WTC11 (cell line): ENCODE results near the gene MBIP. TPM values are rescaled to one million over a fixed set of nuclear protein-coding genes. Genes with fewer than 3 reads are reported as not detected.

Experiments
- ATAC-seq: fragments of 200-7000 bp; cut with Tn5 transposase; 2 replicates; pipeline ENCODE4 v1.10.0; 2021; ENCODE audit warnings: mild to moderate bottlenecking, moderate library complexity
- CTCF ChIA-PET: fragments of 300-600 bp; sonication (Branson Sonifier 250); formaldehyde crosslinking; loops from one replicate; lab custom pipeline; 2021; ENCODE audit warnings: antibody characterized with exemption; lab: Charles Lee
- POLR2A ChIA-PET: fragments of 350-600 bp; sonication (Branson Sonifier 250); formaldehyde crosslinking; loops from one replicate; lab custom pipeline; 2021; ENCODE audit warnings: antibody characterized with exemption; lab: Charles Lee
- DNase-seq: peaks from one replicate; pipeline ENCODE4 v3.0.0; 2021; ENCODE audit warnings: low spot score
- H3K27ac Mint-ChIP-seq: 2 replicates; pipeline ENCODE4 v1.8.0; 2021; ENCODE audit warnings: mixed read lengths
- H3K27me3 Mint-ChIP-seq: 2 replicates; pipeline ENCODE4 v1.8.0; 2021; ENCODE audit warnings: low read depth, mild to moderate bottlenecking, moderate library complexity, mixed read lengths
- H3K36me3 Mint-ChIP-seq: 2 replicates; pipeline ENCODE4 v1.8.0; 2021; ENCODE audit warnings: mixed read lengths
- H3K4me1 Mint-ChIP-seq: 2 replicates; pipeline ENCODE4 v1.8.0; 2022; ENCODE audit warnings: mixed read lengths
- H3K4me3 Mint-ChIP-seq: 2 replicates; pipeline ENCODE4 v1.8.0; 2021; ENCODE audit warnings: mild to moderate bottlenecking, moderate library complexity, mixed read lengths
- H3K9me3 Mint-ChIP-seq: 2 replicates; pipeline ENCODE4 v1.8.0; 2021; ENCODE audit warnings: mixed read lengths
- CBFB ChIP-seq: sonication (generic); formaldehyde crosslinking; IDR thresholded peaks from 2 replicates; pipeline ENCODE4 v1.8.1; 2022; ENCODE audit warnings: mild to moderate bottlenecking, low read depth, missing genetic modification reagents
- ESRRA ChIP-seq: sonication (generic); formaldehyde crosslinking; IDR thresholded peaks from 2 replicates; pipeline ENCODE4 v1.8.1; 2022; ENCODE audit warnings: mild to moderate bottlenecking, missing genetic modification reagents, borderline replicate concordance
- ETV6 ChIP-seq: sonication (generic); formaldehyde crosslinking; IDR thresholded peaks from 2 replicates; pipeline ENCODE4 v1.8.1; 2022; ENCODE audit warnings: mild to moderate bottlenecking, missing genetic modification reagents
- RELA ChIP-seq: sonication (generic); formaldehyde crosslinking; IDR thresholded peaks from 2 replicates; pipeline ENCODE4 v1.8.1; 2022; ENCODE audit warnings: missing genetic modification reagents, mild to moderate bottlenecking, borderline replicate concordance
- ZBTB21 ChIP-seq: sonication (generic); formaldehyde crosslinking; IDR thresholded peaks from 2 replicates; pipeline ENCODE4 v1.8.1; 2023; ENCODE audit warnings: mild to moderate bottlenecking, missing genetic modification reagents, borderline replicate concordance
- ZNF317 ChIP-seq: sonication (generic); formaldehyde crosslinking; IDR thresholded peaks from 2 replicates; pipeline ENCODE4 v1.8.1; 2023; ENCODE audit warnings: low read depth, mild to moderate bottlenecking, moderate library complexity, missing genetic modification reagents, borderline replicate concordance
- ZNF416 ChIP-seq: fragments of 250-450 bp; sonication (Bioruptor Pico); IDR thresholded peaks from 2 replicates; pipeline ENCODE4 v1.9.0; 2021; ENCODE audit warnings: mild to moderate bottlenecking, inconsistent platforms
- total RNA-seq: library from RNA; stranded (reverse); gene quantifications from 3 replicates; pipeline ENCODE4 v1.2.3, GENCODE V29; 2021
- TF ChIP-seq, protein P1 (sequence below): sonication (generic); formaldehyde crosslinking; IDR thresholded peaks from 2 replicates; pipeline ENCODE4 v1.8.1; 2022; ENCODE audit warnings: missing genetic modification reagents, borderline replicate concordance
- TF ChIP-seq, protein P2 (sequence below): sonication (generic); formaldehyde crosslinking; IDR thresholded peaks from 2 replicates; pipeline ENCODE4 v1.8.0; 2022; ENCODE audit warnings: mild to moderate bottlenecking, missing genetic modification reagents
- TF ChIP-seq, protein P3 (sequence below): sonication (generic); formaldehyde crosslinking; IDR thresholded peaks from 2 replicates; pipeline ENCODE4 v1.8.1; 2023; ENCODE audit warnings: mild to moderate bottlenecking, missing genetic modification reagents, moderate library complexity
- TF ChIP-seq, protein P4 (sequence below): sonication (generic); formaldehyde crosslinking; IDR thresholded peaks from 2 replicates; pipeline ENCODE4 v1.8.1; 2023; ENCODE audit warnings: mild to moderate bottlenecking, moderate library complexity, missing genetic modification reagents
- TF ChIP-seq, protein P5 (sequence below): fragments of 250-450 bp; sonication (Bioruptor Pico); IDR thresholded peaks from 2 replicates; pipeline ENCODE4 v1.9.0; 2021; ENCODE audit warnings: mild to moderate bottlenecking
- TF ChIP-seq, protein P6 (sequence below): fragments of 200-600 bp; IDR thresholded peaks from 2 replicates; pipeline ENCODE4 v1.8.0; 2022; ENCODE audit warnings: antibody characterized with exemption
- TF ChIP-seq, protein P7 (sequence below): sonication (generic); formaldehyde crosslinking; IDR thresholded peaks from 2 replicates; pipeline ENCODE4 v1.8.0; 2023; ENCODE audit warnings: mild to moderate bottlenecking, missing genetic modification reagents

Gene MBIP
- total RNA-seq, 1 experiment from 2014 or later = 18.4 TPM

DNA sequence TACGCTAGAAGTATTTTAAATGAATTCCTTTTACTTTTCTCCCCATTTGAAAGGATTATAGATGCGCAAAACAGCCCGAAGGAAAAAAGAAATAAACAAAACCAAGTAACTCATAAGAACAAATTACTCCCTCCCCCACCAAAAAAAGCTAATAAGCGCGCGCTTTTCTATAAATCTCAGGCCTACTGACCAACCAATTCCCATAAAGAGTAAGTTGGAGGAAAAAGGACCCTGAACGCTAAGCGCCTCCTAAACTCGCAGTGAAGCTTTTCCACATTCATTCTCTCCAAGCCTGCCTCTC, 588 bp downstream of the MBIP start (continued):
- TF ChIP-seq, protein P1, sequence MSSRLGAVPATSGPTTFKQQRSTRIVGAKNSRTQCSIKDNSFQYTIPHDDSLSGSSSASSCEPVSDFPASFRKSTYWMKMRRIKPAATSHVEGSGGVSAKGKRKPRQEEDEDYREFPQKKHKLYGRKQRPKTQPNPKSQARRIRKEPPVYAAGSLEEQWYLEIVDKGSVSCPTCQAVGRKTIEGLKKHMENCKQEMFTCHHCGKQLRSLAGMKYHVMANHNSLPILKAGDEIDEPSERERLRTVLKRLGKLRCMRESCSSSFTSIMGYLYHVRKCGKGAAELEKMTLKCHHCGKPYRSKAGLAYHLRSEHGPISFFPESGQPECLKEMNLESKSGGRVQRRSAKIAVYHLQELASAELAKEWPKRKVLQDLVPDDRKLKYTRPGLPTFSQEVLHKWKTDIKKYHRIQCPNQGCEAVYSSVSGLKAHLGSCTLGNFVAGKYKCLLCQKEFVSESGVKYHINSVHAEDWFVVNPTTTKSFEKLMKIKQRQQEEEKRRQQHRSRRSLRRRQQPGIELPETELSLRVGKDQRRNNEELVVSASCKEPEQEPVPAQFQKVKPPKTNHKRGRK (CRISPR knock-in tag) = no peak
- TF ChIP-seq RELA (CRISPR knock-in tag) (no peak), ZBTB21 (no peak)
- TF ChIP-seq, protein P2, sequence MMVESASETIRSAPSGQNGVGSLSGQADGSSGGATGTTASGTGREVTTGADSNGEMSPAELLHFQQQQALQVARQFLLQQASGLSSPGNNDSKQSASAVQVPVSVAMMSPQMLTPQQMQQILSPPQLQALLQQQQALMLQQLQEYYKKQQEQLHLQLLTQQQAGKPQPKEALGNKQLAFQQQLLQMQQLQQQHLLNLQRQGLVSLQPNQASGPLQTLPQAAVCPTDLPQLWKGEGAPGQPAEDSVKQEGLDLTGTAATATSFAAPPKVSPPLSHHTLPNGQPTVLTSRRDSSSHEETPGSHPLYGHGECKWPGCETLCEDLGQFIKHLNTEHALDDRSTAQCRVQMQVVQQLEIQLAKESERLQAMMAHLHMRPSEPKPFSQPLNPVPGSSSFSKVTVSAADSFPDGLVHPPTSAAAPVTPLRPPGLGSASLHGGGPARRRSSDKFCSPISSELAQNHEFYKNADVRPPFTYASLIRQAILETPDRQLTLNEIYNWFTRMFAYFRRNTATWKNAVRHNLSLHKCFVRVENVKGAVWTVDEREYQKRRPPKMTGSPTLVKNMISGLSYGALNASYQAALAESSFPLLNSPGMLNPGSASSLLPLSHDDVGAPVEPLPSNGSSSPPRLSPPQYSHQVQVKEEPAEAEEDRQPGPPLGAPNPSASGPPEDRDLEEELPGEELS (CRISPR knock-in tag) = no peak
- TF ChIP-seq, protein P3, sequence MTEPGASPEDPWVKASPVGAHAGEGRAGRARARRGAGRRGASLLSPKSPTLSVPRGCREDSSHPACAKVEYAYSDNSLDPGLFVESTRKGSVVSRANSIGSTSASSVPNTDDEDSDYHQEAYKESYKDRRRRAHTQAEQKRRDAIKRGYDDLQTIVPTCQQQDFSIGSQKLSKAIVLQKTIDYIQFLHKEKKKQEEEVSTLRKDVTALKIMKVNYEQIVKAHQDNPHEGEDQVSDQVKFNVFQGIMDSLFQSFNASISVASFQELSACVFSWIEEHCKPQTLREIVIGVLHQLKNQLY (CRISPR knock-in tag) = no peak

DNA sequence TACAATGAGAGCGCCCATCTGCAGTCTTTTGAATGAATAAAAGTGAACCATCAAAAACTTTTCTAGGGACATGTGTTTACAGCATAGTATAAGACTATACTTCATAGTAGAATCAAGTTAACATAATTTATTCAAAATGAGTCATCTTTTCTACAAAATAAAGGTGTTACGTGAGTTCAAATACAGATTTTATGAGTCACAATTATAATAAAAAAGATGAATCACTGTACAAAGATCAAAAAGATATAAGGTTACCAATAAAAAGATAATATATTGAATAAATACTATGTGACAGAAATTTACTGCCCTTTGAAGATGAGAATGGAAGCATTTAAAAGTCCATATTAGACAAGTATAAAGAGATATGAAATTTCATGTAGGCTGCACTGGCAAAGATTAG, 2.8 kb downstream of the MBIP start:
- peaks cover 40% of the 10 kb centered on the region for H3K4me1 Mint-ChIP-seq
- ChIA-PET CTCF (no interaction called here), POLR2A (no interaction called here)
- peaks cover 8% of the 10 kb centered on the region for H3K27me3 Mint-ChIP-seq
- DNase-seq = no peak
- TF ChIP-seq, protein P3 (CRISPR knock-in tag) = no peak
- TF ChIP-seq, protein P4, sequence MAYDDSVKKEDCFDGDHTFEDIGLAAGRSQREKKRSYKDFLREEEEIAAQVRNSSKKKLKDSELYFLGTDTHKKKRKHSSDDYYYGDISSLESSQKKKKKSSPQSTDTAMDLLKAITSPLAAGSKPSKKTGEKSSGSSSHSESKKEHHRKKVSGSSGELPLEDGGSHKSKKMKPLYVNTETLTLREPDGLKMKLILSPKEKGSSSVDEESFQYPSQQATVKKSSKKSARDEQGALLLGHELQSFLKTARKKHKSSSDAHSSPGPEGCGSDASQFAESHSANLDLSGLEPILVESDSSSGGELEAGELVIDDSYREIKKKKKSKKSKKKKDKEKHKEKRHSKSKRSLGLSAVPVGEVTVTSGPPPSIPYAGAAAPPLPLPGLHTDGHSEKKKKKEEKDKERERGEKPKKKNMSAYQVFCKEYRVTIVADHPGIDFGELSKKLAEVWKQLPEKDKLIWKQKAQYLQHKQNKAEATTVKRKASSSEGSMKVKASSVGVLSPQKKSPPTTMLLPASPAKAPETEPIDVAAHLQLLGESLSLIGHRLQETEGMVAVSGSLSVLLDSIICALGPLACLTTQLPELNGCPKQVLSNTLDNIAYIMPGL = no peak
- TF ChIP-seq, protein P5, sequence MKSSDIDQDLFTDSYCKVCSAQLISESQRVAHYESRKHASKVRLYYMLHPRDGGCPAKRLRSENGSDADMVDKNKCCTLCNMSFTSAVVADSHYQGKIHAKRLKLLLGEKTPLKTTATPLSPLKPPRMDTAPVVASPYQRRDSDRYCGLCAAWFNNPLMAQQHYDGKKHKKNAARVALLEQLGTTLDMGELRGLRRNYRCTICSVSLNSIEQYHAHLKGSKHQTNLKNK (CRISPR knock-in tag) = no peak
- no peak for TF ChIP-seq CBFB (CRISPR knock-in tag)
- TF ChIP-seq ETV6 (CRISPR knock-in tag) = no peak
- TF ChIP-seq, protein P6, sequence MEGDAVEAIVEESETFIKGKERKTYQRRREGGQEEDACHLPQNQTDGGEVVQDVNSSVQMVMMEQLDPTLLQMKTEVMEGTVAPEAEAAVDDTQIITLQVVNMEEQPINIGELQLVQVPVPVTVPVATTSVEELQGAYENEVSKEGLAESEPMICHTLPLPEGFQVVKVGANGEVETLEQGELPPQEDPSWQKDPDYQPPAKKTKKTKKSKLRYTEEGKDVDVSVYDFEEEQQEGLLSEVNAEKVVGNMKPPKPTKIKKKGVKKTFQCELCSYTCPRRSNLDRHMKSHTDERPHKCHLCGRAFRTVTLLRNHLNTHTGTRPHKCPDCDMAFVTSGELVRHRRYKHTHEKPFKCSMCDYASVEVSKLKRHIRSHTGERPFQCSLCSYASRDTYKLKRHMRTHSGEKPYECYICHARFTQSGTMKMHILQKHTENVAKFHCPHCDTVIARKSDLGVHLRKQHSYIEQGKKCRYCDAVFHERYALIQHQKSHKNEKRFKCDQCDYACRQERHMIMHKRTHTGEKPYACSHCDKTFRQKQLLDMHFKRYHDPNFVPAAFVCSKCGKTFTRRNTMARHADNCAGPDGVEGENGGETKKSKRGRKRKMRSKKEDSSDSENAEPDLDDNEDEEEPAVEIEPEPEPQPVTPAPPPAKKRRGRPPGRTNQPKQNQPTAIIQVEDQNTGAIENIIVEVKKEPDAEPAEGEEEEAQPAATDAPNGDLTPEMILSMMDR = no peak
- TF ChIP-seq ESRRA (CRISPR knock-in tag) = no peak
- TF ChIP-seq ZNF317 (CRISPR knock-in tag) = no peak
- no peak for TF ChIP-seq ZNF416 (CRISPR knock-in tag)
- TF ChIP-seq, protein P7, sequence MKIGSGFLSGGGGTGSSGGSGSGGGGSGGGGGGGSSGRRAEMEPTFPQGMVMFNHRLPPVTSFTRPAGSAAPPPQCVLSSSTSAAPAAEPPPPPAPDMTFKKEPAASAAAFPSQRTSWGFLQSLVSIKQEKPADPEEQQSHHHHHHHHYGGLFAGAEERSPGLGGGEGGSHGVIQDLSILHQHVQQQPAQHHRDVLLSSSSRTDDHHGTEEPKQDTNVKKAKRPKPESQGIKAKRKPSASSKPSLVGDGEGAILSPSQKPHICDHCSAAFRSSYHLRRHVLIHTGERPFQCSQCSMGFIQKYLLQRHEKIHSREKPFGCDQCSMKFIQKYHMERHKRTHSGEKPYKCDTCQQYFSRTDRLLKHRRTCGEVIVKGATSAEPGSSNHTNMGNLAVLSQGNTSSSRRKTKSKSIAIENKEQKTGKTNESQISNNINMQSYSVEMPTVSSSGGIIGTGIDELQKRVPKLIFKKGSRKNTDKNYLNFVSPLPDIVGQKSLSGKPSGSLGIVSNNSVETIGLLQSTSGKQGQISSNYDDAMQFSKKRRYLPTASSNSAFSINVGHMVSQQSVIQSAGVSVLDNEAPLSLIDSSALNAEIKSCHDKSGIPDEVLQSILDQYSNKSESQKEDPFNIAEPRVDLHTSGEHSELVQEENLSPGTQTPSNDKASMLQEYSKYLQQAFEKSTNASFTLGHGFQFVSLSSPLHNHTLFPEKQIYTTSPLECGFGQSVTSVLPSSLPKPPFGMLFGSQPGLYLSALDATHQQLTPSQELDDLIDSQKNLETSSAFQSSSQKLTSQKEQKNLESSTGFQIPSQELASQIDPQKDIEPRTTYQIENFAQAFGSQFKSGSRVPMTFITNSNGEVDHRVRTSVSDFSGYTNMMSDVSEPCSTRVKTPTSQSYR = no peak
- H3K36me3 Mint-ChIP-seq = peaks cover 6% of the 10 kb centered on the region
- no peak overlapping the region for H3K4me3 Mint-ChIP-seq
- no peak for ATAC-seq
- no peak overlapping the region for H3K27ac Mint-ChIP-seq
- H3K9me3 Mint-ChIP-seq = peaks cover 3% of the 10 kb centered on the region
